ENCODE data around the gene CGREF1. TPM values are rescaled to one million over a fixed set of nuclear protein-coding genes. Genes with fewer than 3 reads are reported as not detected.

CGREF1 gene
- total and polyA plus RNA-seq, 2 donors (not counting 3 experiments of a cell fraction or from before 2014, with no cell fraction given) = 2.9 to 5.8 TPM

- intact Hi-C loops (cut with micrococcal nuclease) = loop anchor here (2.0 to 5.0 kb wide), 2 partner anchors 55 to 241 kb away; partner anchors contain the start of genes DPYSL5 and TMEM214
- DNase-seq (ENCODE audit: low read depth, low spot score) = no peak
- Histone ChIP-seq H4K20me1 (replicated peaks; ENCODE audit: control insufficient read depth, extremely low read depth, insufficient read depth, low read length) (no peaks in the 10 kb centered on the region), H3K4me2 (ENCODE audit: insufficient read depth, low read length) (no peak overlapping the region), H3K4me3 (replicated peaks in 1 of 3; ENCODE audit: insufficient read depth in 1 of 3, low read depth in 1 of 3, low read length in 3 of 3) (no peak overlapping the region), H3K9ac (replicated peaks; ENCODE audit: extremely low read depth, insufficient read depth, low read length) (no peak overlapping the region), H3K9me3 (replicated peaks; ENCODE audit: control insufficient read depth, insufficient read depth, low read length) (no peaks in the 10 kb centered on the region), H3K9me1 (replicated peaks; ENCODE audit: control insufficient read depth, extremely low read depth, insufficient read depth, low read length) (no peaks in the 10 kb centered on the region), H3K27me3 (ENCODE audit: control insufficient read depth in 2 of 2, insufficient read depth in 2 of 2, low read length in 2 of 2) (no peaks in the 10 kb centered on the region), H3K36me3 (ENCODE audit: control insufficient read depth in 2 of 2, extremely low read depth in 1 of 2, insufficient read depth in 2 of 2, low read length in 2 of 2) (no peaks in the 10 kb centered on the region), H3K27ac (ENCODE audit: insufficient read depth, low read depth, low read length) (no peak overlapping the region), H3K4me1 (ENCODE audit: control insufficient read depth, extremely low read depth, insufficient read depth, low read length) (peaks cover 5% of the 10 kb centered on the region), H3K79me2 (ENCODE audit: control insufficient read depth, insufficient read depth, low read length) (no peaks in the 10 kb centered on the region), H2AFZ (ENCODE audit: low read depth, low read length) (no peak overlapping the region)
- BruUV-seq (replicated peaks) = no TSS peak
- TF ChIP-seq JUN (IDR thresholded peaks at IDR 0.05; ENCODE audit: borderline replicate concordance, insufficient read depth, insufficient read length, low read depth) (no peak), MYC (IDR thresholded peaks at IDR 0.05; ENCODE audit: low read depth, low read length) (no peak), CTCF (IDR thresholded peaks at IDR 0.05; ENCODE audit: extremely low read depth in 1 of 2, insufficient read depth in 1 of 2, low read depth in 1 of 2, low read length in 2 of 2) (no peak), MAX (IDR thresholded peaks at IDR 0.05; ENCODE audit: insufficient read depth, insufficient read length) (no peak), GATA2 (IDR thresholded peaks at IDR 0.05; ENCODE audit: insufficient read depth, insufficient read length, low read depth, low read length) (no peak), POLR2AphosphoS5 (IDR thresholded peaks at IDR 0.05; ENCODE audit: insufficient read depth, low read depth, low read length) (no peak)
- POLR2A ChIA-PET = interaction anchor here (0.7 kb wide), 1 partner anchor 13 kb away, joined by 7 read pairs; no protein-coding TSS in a partner anchor
- CTCF ChIA-PET = interaction anchor here (0.8 to 6.0 kb wide), 11 partner anchors 10 to 242 kb away, joined by 3 to 39 read pairs (median 8); partner anchors contain the start of genes AGBL5, MPV17 and PREB
- dilution Hi-C loops (cut with MboI; ENCODE audit: extremely low pct_ligation_motif_present, low sequenced_read_pairs) = no loop called here
- FAIRE-seq = no peak
Measured at GRCh38 chr2:27087823-27088410, 31.0 kb downstream of the CGREF1 start.

All from endothelial cell of umbilical vein (primary cell).